Measurements from ENCODE around the gene KIAA0825.
"Not testable (repeated sequence)": the region's sequence is repeated elsewhere in the genome, so short reads cannot be mapped to it uniquely, and the experiment has no call there.

The KIAA0825 gene

GRCh38 chr5:94577466-94578245 lies 40.7 kb downstream of the KIAA0825 start:
- no peak for DNase-seq (ENCODE audit: low spot score)

DNA sequence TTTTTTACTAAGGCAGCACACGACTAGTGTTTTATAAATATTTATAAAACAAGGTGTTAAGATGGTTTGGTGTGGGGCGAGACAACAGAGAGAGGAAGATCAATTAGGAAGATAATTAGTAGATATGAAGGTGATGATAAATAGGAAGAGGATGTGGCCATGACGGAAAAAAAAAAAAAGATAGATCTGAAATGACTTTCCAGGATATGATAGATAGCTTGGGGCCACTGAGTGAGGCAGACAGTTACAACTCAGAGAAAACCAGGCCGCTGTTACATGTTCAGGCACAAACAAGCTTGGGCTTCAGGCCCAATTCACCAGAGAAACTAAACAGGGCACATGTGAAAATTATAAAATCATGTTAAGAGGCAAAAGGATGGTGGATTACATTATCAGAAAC lies 43.2 kb downstream of the KIAA0825 start:
- no peak for DNase-seq (ENCODE audit: low spot score)

- DNase-seq (ENCODE audit: low spot score) = not testable (repeated sequence)
Observed at GRCh38 chr5:94573349-94573748, 45.1 kb downstream of the KIAA0825 start.

DNA sequence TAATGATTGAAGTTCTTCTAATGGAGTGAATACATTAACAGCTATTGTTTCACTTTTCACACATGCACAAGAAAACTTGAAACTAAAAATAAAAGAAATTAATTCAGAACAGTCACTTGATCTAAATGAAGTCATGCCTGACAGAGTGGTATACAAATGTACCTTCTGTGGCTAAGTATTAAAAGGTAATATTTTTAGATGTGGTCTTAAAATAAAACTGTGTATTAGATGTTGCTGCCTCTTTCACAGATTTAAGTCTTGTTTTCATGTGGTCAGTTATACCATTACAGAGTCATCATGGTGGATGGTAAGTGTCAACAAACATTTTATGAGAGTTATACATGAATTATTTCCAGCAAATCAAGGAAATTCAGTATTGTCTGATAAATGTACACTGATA lies 47.0 kb downstream of the KIAA0825 start:
- DNase-seq (ENCODE audit: low spot score) = no peak

- no peak for DNase-seq (ENCODE audit: low spot score)
Observed at GRCh38 chr5:94564812-94565211, 53.6 kb downstream of the KIAA0825 start.

DNA sequence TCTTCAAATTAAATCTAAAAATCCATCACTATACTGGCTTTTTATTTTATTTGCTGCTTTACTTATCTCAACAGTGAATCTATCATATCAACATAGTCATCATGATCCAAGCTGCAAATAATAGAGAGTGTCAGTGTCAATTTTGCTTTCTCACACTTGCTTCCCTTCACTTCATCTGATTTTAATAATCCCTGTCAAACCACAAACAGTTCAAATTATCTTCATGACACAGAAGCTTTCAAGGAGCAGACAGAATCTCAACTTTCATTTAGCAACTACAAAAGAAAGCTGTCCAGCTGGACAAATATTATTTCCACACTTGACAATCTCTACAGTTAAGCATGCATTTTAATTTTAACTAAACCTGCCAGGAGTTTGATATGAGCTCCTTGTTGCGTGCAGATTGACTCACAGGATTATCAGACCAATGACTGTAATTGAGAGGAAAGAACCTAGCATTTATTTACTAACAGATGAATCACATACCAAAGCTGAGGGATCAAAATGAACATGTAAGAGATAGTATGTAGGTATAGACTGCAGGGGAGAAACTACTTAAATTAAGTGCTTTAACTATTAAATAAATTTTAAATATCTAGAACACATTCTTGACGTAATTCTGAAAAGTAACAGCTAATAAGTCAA lies 56.0 kb downstream of the KIAA0825 start:
- DNase-seq (ENCODE audit: low spot score) = no peak

DNA sequence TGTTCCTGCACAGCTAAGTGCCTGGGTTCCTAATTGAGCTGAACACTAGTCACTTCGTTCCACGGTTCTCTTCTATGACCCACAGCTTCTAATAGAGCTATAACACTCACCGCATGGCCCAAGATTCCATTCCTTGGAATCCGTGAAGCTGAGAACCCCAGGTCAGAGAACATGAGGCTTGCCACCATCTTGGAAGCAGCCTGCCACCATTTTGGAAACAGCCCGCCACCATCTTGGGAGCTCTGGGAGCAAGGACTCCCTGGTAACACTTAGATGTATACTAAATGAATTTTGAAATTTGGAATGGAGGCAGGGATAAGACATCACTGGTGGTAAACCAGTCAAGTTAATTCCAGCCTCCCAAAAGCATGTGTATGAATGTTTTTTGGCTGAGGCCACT lies 60.4 kb downstream of the KIAA0825 start:
- DNase-seq (ENCODE audit: low spot score) = no peak

- DNase-seq (ENCODE audit: low spot score) = no peak
Observed at GRCh38 chr5:94551858-94552257, 66.5 kb downstream of the KIAA0825 start.

GRCh38 chr5:94545870-94546625 lies 72.4 kb downstream of the KIAA0825 start:
- no peak for DNase-seq (ENCODE audit: low spot score)

- no peak for DNase-seq (ENCODE audit: low spot score)
Observed at GRCh38 chr5:94544875-94545547, 73.4 kb downstream of the KIAA0825 start.

- DNase-seq (ENCODE audit: low spot score) = no peak
Observed at GRCh38 chr5:94544031-94544650, 74.3 kb downstream of the KIAA0825 start.

- no peak for DNase-seq (ENCODE audit: low spot score)
Observed at GRCh38 chr5:94540856-94541494, 77.4 kb downstream of the KIAA0825 start.

DNA sequence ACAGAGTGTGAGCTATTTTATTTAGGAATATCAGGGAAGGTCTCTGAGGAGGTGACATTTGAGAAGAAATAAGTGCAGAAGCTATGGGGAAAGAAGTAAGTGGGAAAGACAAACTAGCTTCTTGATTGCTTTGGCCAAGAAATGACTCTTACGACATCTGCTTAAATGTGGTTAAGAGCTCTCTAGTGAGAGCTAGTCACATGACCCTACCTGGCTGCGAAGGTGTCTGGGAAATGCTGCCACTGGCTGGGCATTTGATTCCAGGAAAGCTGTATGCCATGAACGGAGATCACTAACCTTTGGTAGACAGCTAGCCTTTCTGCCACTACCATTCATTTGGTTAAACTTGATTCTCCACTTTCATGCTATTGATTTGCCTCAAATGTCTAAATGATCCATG lies 80.1 kb downstream of the KIAA0825 start:
- no peak for DNase-seq (ENCODE audit: low spot score)

- no peak for DNase-seq (ENCODE audit: low spot score)
Observed at GRCh38 chr5:94526706-94527105, 91.7 kb downstream of the KIAA0825 start.

GRCh38 chr5:94524841-94525697 lies 93.3 kb downstream of the KIAA0825 start:
- DNase-seq (ENCODE audit: low spot score) = peak; percentile 56

- peak; percentile 67 for DNase-seq (ENCODE audit: low spot score)
Observed at GRCh38 chr5:94523018-94523417, 95.4 kb downstream of the KIAA0825 start.

- no peak for DNase-seq (ENCODE audit: low spot score)
Observed at GRCh38 chr5:94522117-94522516, 96.3 kb downstream of the KIAA0825 start.

DNA sequence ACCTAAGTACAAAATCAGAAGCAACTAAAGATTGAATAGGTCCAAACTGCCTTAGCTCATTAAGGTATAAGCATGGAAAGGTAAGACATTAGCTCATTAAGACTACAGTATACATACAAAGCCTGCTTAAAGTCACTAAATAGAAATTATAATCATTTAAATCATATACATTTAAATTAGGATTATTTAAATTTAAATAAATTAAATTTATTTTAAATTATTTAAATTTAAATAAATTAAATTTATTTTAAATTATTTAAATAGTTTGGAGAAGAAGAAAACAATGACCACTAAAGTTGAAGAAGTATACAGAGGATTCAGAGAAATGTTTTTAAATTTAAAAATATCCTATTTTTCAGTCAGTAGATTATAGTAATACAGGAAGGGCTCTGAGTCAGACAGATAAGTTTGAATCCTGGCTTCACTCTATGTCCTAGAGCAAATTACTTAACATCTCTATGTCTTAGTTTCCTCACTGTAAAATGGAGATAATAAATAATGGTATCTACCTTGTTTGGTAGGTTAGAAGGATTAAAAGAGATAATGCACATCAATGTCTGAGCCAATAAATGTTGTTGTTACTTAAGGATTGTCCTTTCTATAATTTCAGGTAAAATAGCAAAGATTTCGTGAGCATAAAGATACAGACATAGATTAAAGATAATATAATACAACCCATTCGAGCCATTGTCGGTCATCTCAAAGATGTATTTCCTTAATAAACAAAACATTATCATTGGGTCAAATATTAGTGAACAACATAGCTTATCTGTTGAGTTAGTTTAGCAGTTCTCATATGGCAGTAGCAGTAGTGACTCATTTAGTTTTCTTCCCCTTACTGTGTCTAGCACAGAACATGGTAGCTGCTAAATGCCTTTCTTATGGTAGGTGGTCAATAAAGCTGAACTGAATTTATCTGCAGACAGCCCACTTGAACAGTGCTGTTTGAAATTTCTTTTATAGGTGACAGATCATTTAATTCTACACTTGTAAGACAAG lies 100.6 kb downstream of the KIAA0825 start:
- no peak for DNase-seq (ENCODE audit: low spot score)

- no peak for DNase-seq (ENCODE audit: low spot score)
Observed at GRCh38 chr5:94516148-94516547, 102.3 kb downstream of the KIAA0825 start.
